ENCODE measurements around the gene TBC1D8B. TPM values are rescaled to one million over a fixed set of nuclear protein-coding genes. Genes with fewer than 3 reads are reported as not detected.

TBC1D8B gene
- total and polyA plus RNA-seq, 2 of the 13 experiments (the other 11 are each of a cell fraction or from before 2014, with no cell fraction given) = 6.2 to 7.2 TPM

DNA sequence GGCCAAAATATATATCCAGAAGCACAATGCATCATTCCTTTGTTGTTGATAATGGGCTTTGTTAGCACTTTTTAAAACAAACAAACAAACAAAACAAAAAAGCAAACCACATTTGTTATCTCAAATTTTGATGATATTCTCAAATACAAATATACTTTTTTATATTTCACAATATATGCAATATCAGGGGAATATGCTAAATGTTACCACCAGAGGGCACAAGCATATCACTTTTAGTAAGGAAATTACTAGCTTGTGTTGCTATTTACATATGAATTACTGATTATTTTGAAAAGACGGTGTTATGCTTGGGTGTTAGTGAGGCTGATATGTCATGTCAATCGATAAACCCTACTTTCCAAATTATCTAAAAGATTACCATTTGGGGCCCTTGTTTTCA, 71.6 kb downstream of the TBC1D8B start (continued):
- peak; percentile 43; the same call in 1 of the 2 replicates for TF ChIP-seq CEBPB (IDR thresholded peaks at IDR 0.05; ENCODE audit: borderline replicate concordance, low read depth, low read length)
- TF ChIP-seq, protein P1, sequence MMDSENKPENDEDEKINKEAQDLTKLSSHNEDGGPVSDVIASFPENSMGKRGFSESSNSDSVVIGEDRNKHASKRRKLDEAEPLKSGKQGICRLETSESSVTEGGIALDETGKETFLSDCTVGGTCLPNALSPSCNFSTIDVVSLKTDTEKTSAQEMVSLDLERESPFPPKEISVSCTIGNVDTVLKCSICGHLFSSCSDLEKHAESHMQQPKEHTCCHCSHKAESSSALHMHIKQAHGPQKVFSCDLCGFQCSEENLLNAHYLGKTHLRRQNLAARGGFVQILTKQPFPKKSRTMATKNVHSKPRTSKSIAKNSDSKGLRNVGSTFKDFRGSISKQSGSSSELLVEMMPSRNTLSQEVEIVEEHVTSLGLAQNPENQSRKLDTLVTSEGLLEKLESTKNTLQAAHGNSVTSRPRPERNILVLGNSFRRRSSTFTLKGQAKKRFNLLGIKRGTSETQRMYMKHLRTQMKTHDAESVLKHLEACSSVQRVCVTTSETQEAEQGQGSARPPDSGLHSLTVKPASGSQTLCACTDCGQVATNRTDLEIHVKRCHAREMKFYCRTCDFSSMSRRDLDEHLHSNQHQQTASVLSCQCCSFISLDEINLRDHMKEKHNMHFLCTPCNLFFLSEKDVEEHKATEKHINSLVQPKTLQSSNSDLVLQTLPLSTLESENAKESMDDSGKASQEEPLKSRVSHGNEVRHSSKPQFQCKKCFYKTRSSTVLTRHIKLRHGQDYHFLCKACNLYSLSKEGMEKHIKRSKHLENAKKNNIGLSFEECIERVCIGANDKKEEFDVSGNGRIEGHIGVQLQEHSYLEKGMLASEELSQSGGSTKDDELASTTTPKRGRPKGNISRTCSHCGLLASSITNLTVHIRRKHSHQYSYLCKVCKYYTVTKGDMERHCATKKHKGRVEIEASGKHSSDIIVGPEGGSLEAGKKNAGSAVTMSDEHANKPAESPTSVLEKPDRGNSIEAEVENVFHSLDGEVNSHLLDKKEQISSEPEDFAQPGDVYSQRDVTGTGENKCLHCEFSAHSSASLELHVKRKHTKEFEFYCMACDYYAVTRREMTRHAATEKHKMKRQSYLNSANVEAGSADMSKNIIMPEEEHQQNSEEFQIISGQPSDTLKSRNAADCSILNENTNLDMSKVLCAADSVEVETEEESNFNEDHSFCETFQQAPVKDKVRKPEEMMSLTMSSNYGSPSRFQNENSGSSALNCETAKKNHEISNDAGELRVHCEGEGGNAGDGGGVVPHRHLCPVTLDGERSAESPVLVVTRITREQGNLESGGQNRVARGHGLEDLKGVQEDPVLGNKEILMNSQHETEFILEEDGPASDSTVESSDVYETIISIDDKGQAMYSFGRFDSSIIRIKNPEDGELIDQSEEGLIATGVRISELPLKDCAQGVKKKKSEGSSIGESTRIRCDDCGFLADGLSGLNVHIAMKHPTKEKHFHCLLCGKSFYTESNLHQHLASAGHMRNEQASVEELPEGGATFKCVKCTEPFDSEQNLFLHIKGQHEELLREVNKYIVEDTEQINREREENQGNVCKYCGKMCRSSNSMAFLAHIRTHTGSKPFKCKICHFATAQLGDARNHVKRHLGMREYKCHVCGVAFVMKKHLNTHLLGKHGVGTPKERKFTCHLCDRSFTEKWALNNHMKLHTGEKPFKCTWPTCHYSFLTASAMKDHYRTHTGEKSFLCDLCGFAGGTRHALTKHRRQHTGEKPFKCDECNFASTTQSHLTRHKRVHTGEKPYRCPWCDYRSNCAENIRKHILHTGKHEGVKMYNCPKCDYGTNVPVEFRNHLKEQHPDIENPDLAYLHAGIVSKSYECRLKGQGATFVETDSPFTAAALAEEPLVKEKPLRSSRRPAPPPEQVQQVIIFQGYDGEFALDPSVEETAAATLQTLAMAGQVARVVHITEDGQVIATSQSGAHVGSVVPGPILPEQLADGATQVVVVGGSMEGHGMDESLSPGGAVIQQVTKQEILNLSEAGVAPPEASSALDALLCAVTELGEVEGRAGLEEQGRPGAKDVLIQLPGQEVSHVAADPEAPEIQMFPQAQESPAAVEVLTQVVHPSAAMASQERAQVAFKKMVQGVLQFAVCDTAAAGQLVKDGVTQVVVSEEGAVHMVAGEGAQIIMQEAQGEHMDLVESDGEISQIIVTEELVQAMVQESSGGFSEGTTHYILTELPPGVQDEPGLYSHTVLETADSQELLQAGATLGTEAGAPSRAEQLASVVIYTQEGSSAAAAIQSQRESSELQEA (CRISPR knock-in tag; IDR thresholded peaks at IDR 0.05; ENCODE audit: not compliant biosample characterization) = no peak

DNA sequence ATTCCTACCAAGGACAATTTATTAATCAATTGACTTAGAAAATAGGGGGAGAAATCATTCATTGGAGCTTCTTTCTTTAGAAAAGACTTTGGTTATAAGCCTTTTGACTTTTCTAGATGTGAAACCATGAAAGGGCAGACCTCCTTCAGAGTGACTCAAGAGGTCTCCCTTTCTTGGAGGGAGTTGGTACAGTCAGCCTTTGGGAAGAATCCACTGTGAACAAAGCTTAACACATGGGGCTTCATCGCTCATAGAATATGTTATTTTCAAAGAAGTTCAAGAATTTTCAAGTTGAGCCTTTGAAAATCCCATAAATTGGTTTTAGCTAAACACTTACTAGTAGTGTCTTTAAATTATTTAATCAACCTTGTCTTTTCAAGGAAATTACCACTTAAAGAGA, 72.7 kb downstream of the TBC1D8B start:
- in situ Hi-C loops (cut with HindIII; ENCODE audit: extremely low pct_ligation_motif_present, low pct_unique_long_range_greater_than_20kb) (no loop called here), intact Hi-C loops (cut with micrococcal nuclease; ENCODE audit: unreplicated experiment) (no loop called here)
- Histone ChIP-seq H3K27ac (ENCODE audit: extremely low read length, insufficient read depth, low read length) (no peak overlapping the region), H3K9me3 (ENCODE audit: low read length) (no peaks in the 10 kb centered on the region), H2AFZ (ENCODE audit: low read length) (no peak overlapping the region), H3K9ac (ENCODE audit: insufficient read depth, low read depth, low read length) (no peak overlapping the region), H3K79me2 (ENCODE audit: insufficient read depth, low read length) (no peaks in the 10 kb centered on the region), H3K36me3 (replicated peaks in 1 of 2; ENCODE audit: control insufficient read depth in 1 of 2, insufficient read depth in 2 of 2, low read length in 2 of 2) (no peaks in the 10 kb centered on the region; a peak in 1 of 5 replicates), H3K27me3 (ENCODE audit: control insufficient read depth in 1 of 2, insufficient read depth in 2 of 2, low read length in 2 of 2) (no peaks in the 10 kb centered on the region), H4K20me1 (ENCODE audit: insufficient read depth, low read length) (no peaks in the 10 kb centered on the region), H3K4me2 (ENCODE audit: low read depth, low read length) (no peak overlapping the region), H3K4me1 (ENCODE audit: insufficient read depth, low read length) (no peaks in the 10 kb centered on the region), H3K4me3 (replicated peaks in 1 of 3; ENCODE audit: insufficient read depth in 1 of 3, low read depth in 2 of 3, low read length in 3 of 3) (no peak overlapping the region)
- no peak for DNase-seq (ENCODE audit: low spot score)
- TF ChIP-seq, protein P2, sequence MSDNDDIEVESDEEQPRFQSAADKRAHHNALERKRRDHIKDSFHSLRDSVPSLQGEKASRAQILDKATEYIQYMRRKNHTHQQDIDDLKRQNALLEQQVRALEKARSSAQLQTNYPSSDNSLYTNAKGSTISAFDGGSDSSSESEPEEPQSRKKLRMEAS (IDR thresholded peaks at IDR 0.05) = no peak
- TF ChIP-seq ZNF549 (CRISPR knock-in tag; IDR thresholded peaks at IDR 0.05) = no peak
- TF ChIP-seq SMYD3 (CRISPR knock-in tag; IDR thresholded peaks at IDR 0.05) = no peak
- TF ChIP-seq, protein P3, sequence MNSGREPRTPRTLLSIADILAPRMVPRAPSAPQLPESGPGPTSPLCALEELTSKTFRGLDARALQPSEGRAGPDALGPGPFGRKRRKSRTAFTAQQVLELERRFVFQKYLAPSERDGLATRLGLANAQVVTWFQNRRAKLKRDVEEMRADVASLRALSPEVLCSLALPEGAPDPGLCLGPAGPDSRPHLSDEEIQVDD (CRISPR knock-in tag; IDR thresholded peaks at IDR 0.05; ENCODE audit: borderline replicate concordance) = no peak
- CTCF ChIA-PET (ENCODE audit: low intra/inter-chr PET ratio, low total read pairs) = no interaction called here
- ATAC-seq = no peak
- BruUV-seq (replicated peaks) = no TSS peak
- POLR2A ChIA-PET = no interaction called here
- peak; percentile 47 for FAIRE-seq
- WGBS (ENCODE audit: low lambda C conversion rate) = 100% methylated on average over 1 of the region's 1 CpG

All from HepG2 (cell line).